GM21825 (cell line): ENCODE results near the gene AWAT2.

Experiments used
- ATAC-seq: cut with Tn5 transposase; IDR thresholded peaks from one replicate; pipeline ENCODE4 v1.9.1; 2021; ENCODE audit warnings: mild to moderate bottlenecking, moderate library complexity; ENCODE audit not compliant: unreplicated experiment

Gene AWAT2

DNA sequence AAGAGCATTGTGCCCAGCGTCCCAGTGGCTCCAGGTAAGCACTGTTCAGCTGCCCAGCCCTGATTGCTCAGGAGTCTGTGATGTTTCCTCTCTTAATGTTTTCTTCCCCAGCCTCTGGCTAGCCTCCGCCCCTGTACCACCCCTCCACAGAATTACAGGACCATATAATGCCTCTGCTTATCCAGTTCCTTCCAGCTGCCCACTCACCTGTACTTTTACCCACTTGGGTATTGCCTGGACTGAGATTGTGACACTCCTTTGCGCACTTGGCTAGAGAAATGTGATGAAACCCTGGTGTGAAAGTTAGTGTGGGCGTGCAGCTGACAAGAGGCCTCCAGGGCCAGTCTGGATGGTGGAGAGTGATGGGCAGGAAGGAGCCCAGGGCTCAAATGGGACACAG, at the start of gene AWAT2:
Gene AWAT2 (minus strand): TSS at position 14 of the 400 bp plus-strand sequence. CDS start 6 bp downstream, at position 8.
- ATAC-seq = no peak

GRCh38 chrX:70096052-70096451, 46.3 kb upstream of the AWAT2 start:
- no peak for ATAC-seq

GRCh38 chrX:70092247-70092646, 42.5 kb upstream of the AWAT2 start:
- ATAC-seq = no peak

- ATAC-seq = no peak
Measured at GRCh38 chrX:70089604-70090297, 40.0 kb upstream of the AWAT2 start.

DNA sequence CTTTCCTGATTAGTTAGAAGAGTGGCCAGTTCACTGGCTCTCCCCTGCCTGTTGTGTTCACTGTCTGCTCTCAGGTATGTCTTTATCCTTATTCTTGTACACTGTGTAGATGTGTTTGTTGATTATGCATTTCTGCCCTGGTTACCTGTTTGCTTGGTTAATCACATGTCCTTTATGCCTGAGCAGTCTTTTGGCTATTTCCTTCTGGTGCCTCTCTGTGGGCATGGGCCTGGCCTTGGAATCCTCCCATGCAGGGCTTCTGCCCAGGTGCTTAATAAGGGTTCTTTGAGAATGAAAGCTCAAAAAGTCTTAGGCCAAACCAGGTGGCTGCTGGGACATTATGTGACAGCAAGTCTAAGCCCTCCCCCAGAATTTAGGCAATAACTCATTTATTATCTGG, 39.0 kb upstream of the AWAT2 start:
- no peak for ATAC-seq

- ATAC-seq = no peak
Measured at GRCh38 chrX:70087857-70088630, 38.3 kb upstream of the AWAT2 start.

- ATAC-seq = no peak
Measured at GRCh38 chrX:70084592-70085240, 35.0 kb upstream of the AWAT2 start.

DNA sequence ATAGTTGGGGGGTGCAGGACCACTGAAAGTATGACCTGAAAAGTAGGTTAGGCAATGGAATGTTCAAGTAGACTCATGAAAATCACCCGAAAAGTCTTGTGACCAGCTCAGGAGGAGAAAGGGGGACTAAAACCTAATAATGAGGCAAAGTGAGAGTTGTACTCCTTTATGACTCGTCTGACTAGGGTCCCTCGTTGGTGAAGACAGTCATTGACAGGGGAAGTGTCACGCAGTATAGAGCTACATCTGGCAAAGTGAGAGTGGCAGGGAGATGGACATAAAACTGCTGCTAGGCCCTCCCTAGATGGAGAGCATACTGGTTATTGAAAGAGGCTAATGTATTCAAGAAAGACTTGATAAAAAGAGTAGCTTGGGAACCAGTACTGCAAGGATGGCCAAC, 33.0 kb upstream of the AWAT2 start:
- ATAC-seq = no peak

DNA sequence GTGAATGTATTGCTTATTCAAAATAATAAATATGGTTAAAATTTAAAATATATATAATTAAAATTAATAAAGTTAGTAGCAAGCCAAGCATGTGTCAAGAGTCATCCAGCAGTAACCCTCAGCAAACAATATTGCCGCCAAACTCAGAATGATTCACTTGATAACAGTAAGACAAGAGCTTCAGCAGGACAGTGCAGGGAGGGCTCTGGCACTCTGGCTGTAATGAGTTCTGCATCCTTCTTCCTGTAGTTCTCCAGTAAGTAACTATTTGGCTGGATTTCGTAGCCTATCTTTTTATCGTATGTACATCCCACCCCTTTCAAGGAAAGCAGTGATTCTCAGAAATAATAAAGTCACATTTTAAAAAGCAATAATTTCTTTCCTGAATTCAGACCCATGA, 30.1 kb upstream of the AWAT2 start:
- ATAC-seq = no peak

DNA sequence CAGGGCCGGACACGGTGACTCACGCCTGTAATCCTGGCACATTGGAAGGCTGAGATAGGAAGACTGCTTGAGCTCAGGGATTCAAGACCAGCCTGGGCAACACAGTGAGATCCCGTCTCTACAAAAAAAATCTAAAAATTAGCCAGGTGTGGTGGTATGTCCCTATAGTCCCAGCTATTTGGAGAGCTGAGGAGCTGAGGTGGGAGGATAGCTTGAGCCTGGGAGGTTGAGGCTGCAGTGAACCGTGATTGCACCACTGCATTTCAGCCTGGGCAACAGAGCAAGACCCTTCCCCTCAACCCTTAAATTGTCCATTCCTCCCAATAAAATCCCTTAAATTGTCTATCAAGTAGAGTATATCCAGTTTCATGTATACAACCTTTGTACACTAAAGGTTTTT, 29.6 kb upstream of the AWAT2 start:
- ATAC-seq = no peak

GRCh38 chrX:70066646-70067045, 16.9 kb upstream of the AWAT2 start:
- no peak for ATAC-seq

DNA sequence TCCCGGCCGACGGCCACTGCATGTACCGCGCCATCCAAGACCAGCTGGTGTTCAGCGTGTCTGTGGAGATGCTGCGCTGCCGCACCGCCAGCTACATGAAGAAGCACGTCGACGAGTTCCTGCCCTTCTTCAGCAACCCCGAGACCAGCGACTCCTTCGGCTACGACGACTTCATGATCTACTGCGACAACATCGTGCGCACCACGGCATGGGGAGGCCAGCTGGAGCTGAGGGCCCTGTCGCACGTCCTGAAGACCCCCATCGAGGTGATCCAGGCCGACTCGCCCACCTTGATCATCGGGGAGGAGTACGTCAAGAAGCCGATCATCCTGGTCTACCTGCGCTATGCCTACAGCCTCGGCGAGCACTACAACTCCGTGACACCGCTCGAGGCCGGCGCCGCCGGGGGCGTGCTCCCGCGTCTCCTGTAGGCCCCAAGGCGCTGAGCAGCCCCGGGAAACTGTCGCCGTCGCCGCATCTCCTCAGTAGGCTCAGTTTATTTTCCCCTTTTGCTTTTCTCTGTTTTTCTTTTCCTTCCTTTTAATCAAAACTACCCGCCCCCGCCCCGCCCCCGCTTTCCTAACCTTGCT, 13.3 kb upstream of the AWAT2 start:
- ATAC-seq = no peak

DNA sequence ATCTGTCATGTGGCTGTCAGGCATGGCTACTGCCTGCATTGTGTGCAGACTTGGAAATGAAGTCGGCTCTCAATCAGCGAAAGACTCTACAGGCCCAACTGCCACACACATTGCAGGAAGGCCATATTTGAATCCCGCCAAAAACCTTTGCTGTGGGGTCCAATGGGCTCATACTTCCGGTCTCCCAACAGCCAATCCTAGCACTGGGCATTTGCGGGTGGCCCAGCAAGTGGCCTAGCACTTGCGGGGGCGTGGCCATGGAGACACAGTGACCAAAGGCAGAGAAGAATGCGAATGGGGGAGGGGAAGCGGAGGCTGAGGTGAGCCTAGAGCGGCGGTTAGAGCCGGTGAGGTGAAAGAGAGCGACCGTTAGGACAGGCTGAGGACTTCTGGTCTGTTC, 12.3 kb upstream of the AWAT2 start, which contains the start of gene OTUD6A:
Gene OTUD6A (plus strand): TSS at position 382 of the 400 bp plus-strand sequence. CDS start 68 bp downstream, outside the sequence.
- ATAC-seq = no peak

DNA sequence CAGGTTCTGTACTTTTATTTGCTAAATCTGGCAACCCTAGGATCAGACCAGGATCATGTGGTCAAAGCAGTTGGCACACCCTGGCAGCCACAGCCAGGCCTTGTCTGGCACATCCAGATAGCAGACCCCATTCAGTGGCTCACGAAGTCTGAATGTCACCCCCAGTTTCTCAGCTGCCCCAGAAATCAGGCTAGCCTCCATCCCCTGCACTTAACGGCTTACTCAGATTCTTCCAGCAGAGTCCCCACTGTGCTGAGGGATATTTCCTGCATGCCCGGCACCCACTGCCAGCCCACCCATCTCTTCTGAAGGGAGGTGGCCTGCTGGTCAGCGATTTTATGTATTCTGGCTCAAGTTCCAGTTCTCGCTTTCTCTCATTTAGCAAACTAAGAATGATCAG, 4.7 kb upstream of the AWAT2 start:
- ATAC-seq = no peak

- ATAC-seq = no peak
Measured at GRCh38 chrX:70052895-70053615, 3.3 kb upstream of the AWAT2 start.

DNA sequence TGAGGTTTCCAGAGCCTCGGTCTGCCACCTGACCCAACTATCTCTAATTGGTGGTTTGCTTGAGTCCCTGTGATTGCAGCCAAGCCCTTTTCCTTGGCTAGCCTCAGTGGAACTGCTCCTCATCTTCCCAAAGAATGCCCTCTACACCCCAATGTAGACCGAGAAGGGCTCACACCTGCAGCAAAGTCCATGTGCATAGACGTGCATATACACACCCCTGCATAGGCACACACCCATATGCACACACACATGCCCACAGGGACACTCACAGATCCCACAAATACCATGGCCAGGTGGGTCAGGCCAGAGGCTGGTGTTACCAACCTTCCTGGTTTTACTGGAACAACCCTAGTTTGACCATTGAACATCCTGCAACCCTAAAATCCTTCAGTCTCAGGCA, 332 bp downstream of the AWAT2 start:
- ATAC-seq = no peak

DNA sequence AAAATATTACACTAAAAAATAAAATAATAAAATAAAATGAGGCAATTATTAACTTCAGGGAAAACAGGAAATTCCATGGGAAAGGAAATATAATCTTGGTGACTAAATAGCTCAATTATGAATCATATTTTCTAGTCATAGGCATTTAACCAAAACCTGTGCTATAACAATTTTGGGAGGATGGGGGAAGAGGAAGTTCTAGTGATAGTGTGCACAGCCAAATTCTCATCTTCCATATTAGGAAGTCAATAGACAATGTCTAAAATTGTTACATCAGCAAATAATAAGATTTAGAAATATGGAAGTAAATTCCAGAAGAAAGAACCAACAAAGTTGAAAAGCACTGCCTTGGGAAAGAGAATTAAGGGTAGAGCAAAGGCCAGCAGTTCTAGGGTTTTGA, 2.8 kb downstream of the AWAT2 start:
- no peak for ATAC-seq

DNA sequence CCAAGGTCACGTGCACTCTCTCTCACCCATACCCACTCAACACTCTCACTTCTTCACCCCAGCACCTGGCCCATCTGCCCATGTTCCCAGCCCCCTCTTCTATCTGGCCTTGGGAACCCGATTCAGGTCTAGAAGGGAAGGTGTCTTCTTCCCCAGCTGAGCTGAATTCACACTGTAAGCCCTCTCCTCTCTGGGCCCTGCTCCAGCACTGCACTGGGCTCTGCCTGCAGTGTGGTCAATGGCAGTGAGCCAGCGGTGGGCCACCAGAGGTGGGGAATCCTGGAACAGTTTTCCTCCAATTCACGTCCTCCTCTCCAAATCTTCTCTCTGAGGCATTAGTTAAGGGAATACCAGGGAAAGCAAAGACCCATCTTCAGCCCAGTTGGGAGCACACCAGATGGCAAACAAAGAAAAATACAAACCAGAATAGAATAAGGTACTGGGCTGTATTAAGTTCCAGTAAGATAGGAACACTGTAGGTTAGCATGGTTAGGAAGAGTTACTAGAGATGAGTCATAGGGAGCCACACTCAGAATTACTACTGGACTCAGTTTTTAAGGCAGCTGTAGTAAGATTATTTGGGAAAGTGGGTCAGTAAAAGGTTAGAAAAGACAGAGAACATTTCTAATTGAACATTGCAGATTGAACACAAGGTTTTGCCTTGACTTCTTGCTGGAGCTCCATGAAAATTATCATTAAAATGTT, 5.0 kb downstream of the AWAT2 start:
- ATAC-seq = no peak

DNA sequence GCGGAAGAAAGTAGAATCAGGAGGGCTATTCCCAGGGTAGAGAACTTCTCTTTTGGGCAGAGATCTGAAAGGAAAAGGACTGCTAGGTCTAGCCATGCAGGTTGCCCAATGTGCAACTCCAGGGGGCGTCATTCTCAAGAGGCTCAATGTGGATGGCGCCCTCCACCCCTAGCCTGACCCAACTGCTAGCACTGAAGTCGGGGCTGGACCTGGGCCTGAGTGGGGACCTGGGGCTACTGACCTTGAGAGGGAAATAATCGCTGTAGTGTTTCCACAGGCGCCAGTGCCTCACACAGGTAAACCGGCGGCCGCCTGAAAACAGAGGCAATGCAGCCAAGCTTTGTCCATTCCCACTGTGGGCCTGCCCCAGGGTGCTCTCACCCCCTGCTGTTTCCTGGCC, 6.1 kb downstream of the AWAT2 start:
- ATAC-seq = no peak
